Smooth muscle cell (in vitro differentiated cells): ENCODE measurements around the gene MAGI2. TPM values are rescaled to one million over a fixed set of nuclear protein-coding genes. Genes with fewer than 3 reads are reported as not detected.

Experiments used
- DNase-seq: peaks from one replicate; lab custom pipeline; 2025; ENCODE audit not compliant: unreplicated experiment; lab: John Stamatoyannopoulos, UW
- H2AFZ ChIP-seq: fragments of 200-600 bp; sonication (generic); 2 replicates; pipeline ENCODE4 v1.6.0; 2016; ENCODE audit warnings: antibody characterized with exemption, low read depth, mild to moderate bottlenecking
- H3F3A ChIP-seq: fragments of 200-600 bp; sonication (generic); 2 replicates; pipeline ENCODE4 v1.6.0; 2017; ENCODE audit warnings: antibody characterized with exemption, low read depth
- H3K27ac ChIP-seq: fragments of 200-600 bp; sonication (generic); 2 replicates; pipeline ENCODE4 v1.5.1; 2016; ENCODE audit warnings: low read depth, mild to moderate bottlenecking
- H3K27me3 ChIP-seq: fragments of 200-600 bp; sonication (generic); 2 replicates; pipeline ENCODE4 v1.6.1; 2016; ENCODE audit warnings: low read depth, mild to moderate bottlenecking
- H3K36me3 ChIP-seq: fragments of 200-600 bp; sonication (generic); 2 replicates; pipeline ENCODE4 v1.5.1; 2016; ENCODE audit warnings: low read depth
- H3K4me1 ChIP-seq: fragments of 200-600 bp; sonication (generic); 2 replicates; pipeline ENCODE4 v1.5.1; 2016; ENCODE audit warnings: low read depth
- H3K4me2 ChIP-seq: fragments of 200-600 bp; sonication (generic); 2 replicates; pipeline ENCODE4 v1.6.0; 2016; ENCODE audit warnings: mild to moderate bottlenecking
- H3K4me3 ChIP-seq: fragments of 200-600 bp; sonication (generic); 2 replicates; pipeline ENCODE4 v1.5.1; 2016; ENCODE audit warnings: mild to moderate bottlenecking
- H3K79me2 ChIP-seq: fragments of 200-600 bp; sonication (generic); 2 replicates; pipeline ENCODE4 v1.6.0; 2016; ENCODE audit warnings: low read depth, mild to moderate bottlenecking
- H3K9ac ChIP-seq: fragments of 200-600 bp; sonication (generic); 2 replicates; pipeline ENCODE4 v1.6.0; 2016; ENCODE audit warnings: low read depth
- H3K9me3 ChIP-seq: fragments of 200-600 bp; sonication (generic); replicated peaks from 2 replicates; pipeline ENCODE4 v1.5.1; 2016; ENCODE audit warnings: low read depth
- H4K20me1 ChIP-seq: fragments of 200-600 bp; sonication (generic); 2 replicates; pipeline ENCODE4 v1.6.0; 2016; ENCODE audit warnings: low read depth
- WGBS: methylation state at CpG from one replicate; pipeline ENCODE4 v1.1.7; 2016; ENCODE audit warnings: low lambda C conversion rate; 5-methylcytosine and 5-hydroxymethylcytosine counted together
- polyA plus RNA-seq: library from polyadenylated mRNA; unstranded; fragments of >200 nt; fragmentation: Nextera tagmentation; extraction: Ambion mirVana; gene quantifications from 2 replicates; pipeline ENCODE4 v1.2.1, GENCODE V29; 2016
- total RNA-seq: library from RNA; depleted of rRNA; stranded (reverse); fragments of >200 nt; gene quantifications from 2 replicates; pipeline ENCODE4 v1.2.3, GENCODE V29; 2014
- TF ChIP-seq, protein P1 (sequence below): fragments of 200-600 bp; sonication (generic); IDR thresholded peaks from 2 replicates; pipeline ENCODE4 v1.5.1; 2017; ENCODE audit warnings: borderline replicate concordance, mild to moderate bottlenecking, antibody characterized with exemption; ENCODE audit not compliant: insufficient read depth, poor library complexity, severe bottlenecking

Gene MAGI2
- total and polyA plus RNA-seq, 2 experiments from 2014 or later = 3.4 to 10.7 TPM

DNA sequence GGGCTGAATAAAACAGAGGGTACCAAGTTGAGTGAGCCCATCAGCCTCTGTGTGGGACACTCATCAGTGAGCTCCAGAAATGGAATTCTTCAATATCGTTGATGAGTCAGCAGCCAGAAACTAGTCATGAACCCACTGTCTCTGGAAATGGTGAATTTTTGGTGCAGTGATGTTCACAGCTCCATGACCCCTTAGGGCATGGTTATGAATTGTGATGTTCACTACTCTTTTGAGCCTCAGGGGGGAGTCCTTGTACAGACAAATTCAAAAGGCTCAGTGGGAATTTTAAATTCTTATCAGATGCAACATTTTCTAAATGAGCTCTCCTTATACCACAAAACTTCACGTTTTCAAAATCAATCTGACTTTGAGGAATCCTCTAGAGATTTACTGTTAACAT is 1319.2 kb downstream of the MAGI2 start:
- TF ChIP-seq, protein P1, sequence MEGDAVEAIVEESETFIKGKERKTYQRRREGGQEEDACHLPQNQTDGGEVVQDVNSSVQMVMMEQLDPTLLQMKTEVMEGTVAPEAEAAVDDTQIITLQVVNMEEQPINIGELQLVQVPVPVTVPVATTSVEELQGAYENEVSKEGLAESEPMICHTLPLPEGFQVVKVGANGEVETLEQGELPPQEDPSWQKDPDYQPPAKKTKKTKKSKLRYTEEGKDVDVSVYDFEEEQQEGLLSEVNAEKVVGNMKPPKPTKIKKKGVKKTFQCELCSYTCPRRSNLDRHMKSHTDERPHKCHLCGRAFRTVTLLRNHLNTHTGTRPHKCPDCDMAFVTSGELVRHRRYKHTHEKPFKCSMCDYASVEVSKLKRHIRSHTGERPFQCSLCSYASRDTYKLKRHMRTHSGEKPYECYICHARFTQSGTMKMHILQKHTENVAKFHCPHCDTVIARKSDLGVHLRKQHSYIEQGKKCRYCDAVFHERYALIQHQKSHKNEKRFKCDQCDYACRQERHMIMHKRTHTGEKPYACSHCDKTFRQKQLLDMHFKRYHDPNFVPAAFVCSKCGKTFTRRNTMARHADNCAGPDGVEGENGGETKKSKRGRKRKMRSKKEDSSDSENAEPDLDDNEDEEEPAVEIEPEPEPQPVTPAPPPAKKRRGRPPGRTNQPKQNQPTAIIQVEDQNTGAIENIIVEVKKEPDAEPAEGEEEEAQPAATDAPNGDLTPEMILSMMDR = peak; percentile 54
- no peaks in the 10 kb centered on the region for H3K27me3 ChIP-seq
- no peaks in the 10 kb centered on the region for H3K9me3 ChIP-seq
- H3K9ac ChIP-seq = no peak overlapping the region
- H3F3A ChIP-seq = no peaks in the 10 kb centered on the region
- no peaks in the 10 kb centered on the region for H3K36me3 ChIP-seq
- no peak overlapping the region for H3K4me3 ChIP-seq
- H3K79me2 ChIP-seq = no peaks in the 10 kb centered on the region
- H3K4me1 ChIP-seq = no peaks in the 10 kb centered on the region
- 47% methylated on average over 2 of the region's 2 CpGs for WGBS
- no peaks in the 10 kb centered on the region for H4K20me1 ChIP-seq
- no peak overlapping the region for H3K27ac ChIP-seq
- no peak overlapping the region for H3K4me2 ChIP-seq
- no peak for DNase-seq
- no peak overlapping the region for H2AFZ ChIP-seq

DNA sequence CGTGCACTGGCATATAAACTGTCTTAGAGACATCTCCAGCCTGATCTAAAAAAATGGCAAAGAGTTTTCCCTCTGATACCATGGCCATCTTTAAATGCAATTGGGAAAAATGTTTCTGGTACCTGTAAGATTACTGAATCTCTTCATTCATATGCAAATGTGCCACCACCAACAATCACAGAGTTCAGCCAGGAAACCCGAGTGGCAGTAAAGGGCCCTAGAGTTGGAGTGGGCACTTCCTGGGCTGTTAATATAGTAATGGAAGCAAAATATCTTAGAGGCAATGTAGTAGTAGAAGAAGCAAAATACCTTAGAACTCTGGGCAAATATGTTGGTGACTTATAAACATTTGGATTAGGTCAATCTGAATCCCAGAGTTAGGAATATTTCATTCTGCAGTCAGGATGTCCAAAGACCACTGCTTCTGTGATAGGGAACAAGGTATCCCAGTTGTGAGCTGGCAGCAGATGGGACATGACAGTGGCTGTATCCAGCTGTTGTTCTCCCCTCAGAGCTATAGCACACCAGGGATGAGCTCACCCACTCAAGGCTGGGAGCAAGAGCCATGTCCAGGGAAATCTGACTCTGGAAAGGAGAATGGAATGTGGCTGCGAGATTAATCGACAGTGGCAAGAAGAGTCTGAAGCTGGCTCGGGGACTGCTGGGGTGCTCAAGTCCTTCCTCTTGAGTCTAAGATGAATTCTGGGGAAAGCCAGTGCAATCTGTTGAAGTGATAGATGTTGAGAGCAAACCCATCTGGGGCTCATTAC is 1322.8 kb downstream of the MAGI2 start:
- no peaks in the 10 kb centered on the region for H3F3A ChIP-seq
- no peaks in the 10 kb centered on the region for H3K36me3 ChIP-seq
- no peaks in the 10 kb centered on the region for H3K27me3 ChIP-seq
- DNase-seq = no peak
- H3K4me1 ChIP-seq = no peaks in the 10 kb centered on the region
- H4K20me1 ChIP-seq = no peaks in the 10 kb centered on the region
- no peaks in the 10 kb centered on the region for H3K79me2 ChIP-seq
- no peak overlapping the region for H3K27ac ChIP-seq
- H3K9ac ChIP-seq = no peak overlapping the region
- H3K4me2 ChIP-seq = no peak overlapping the region
- no peaks in the 10 kb centered on the region for H3K9me3 ChIP-seq
- 58% methylated on average over 5 of the region's 5 CpGs for WGBS
- TF ChIP-seq, protein P1 = no peak
- H3K4me3 ChIP-seq = no peak overlapping the region
- no peak overlapping the region for H2AFZ ChIP-seq

DNA sequence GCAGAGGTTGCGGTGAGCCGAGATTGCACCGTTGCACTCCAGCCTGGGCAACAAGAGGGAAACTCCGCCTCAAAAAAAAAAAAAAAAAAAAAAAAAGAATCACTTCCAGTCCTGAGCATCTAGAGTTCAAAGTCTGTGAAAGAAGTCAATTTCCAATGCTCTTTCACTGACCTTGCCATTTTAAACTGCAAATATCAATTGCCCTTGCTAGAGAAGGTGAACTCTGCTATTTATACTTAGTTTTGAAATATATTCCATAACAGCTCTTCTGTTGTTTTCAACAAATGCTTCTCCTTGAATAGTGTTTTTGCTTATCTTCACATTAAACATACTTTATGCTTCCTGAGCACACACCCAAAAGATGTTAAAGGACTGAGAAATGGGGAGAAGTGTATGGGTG is 1323.6 kb downstream of the MAGI2 start:
- Histone ChIP-seq H3F3A (no peaks in the 10 kb centered on the region), H3K27ac (no peak overlapping the region), H3K9ac (no peak overlapping the region), H3K27me3 (no peaks in the 10 kb centered on the region), H3K4me2 (no peak overlapping the region), H2AFZ (no peak overlapping the region), H3K4me1 (no peaks in the 10 kb centered on the region), H4K20me1 (no peaks in the 10 kb centered on the region), H3K4me3 (no peak overlapping the region), H3K9me3 (no peaks in the 10 kb centered on the region), H3K79me2 (no peaks in the 10 kb centered on the region), H3K36me3 (no peaks in the 10 kb centered on the region)
- 95% methylated on average over 4 of the region's 4 CpGs for WGBS
- DNase-seq = no peak
- TF ChIP-seq, protein P1 = no peak

DNA sequence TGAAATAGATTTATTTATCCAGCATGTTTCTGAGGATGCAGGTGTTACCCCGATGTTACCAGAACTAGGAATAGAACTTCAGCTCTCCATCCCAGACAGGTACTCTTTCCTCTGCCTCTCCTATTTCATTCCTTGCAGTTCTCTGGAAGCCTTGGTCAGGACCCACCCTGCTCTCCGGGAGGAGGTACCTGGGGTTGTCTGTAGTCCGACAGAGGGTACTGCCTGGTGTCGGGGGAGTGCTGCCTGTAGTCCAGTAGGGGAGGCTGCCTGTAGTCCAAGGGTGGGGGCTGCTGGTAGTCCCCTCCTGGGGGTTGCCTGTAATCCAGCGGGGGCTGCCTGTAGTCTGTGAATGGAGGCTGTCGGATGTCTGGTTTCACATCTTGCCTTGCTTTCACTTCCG is 1326.5 kb downstream of the MAGI2 start:
- H3K4me1 ChIP-seq = no peaks in the 10 kb centered on the region
- DNase-seq = no peak
- H3K9me3 ChIP-seq = no peaks in the 10 kb centered on the region
- H3K79me2 ChIP-seq = no peaks in the 10 kb centered on the region
- H3K4me3 ChIP-seq = no peak overlapping the region
- H3K4me2 ChIP-seq = no peak overlapping the region
- TF ChIP-seq, protein P1 = no peak
- no peak overlapping the region for H2AFZ ChIP-seq
- no peak overlapping the region for H3K27ac ChIP-seq
- 78% methylated on average over 7 of the region's 7 CpGs for WGBS
- H3K9ac ChIP-seq = no peak overlapping the region
- H3F3A ChIP-seq = no peaks in the 10 kb centered on the region
- H3K36me3 ChIP-seq = no peaks in the 10 kb centered on the region
- no peaks in the 10 kb centered on the region for H4K20me1 ChIP-seq
- H3K27me3 ChIP-seq = no peaks in the 10 kb centered on the region
